HFF-Myc (cell line): ENCODE results near the gene STAT5A.

ENCODE experiments used
- DNase-seq: peaks from one replicate; pipeline ENCODE4 v3.0.0-alpha.2; 2011; ENCODE audit warnings: low read depth; ENCODE audit errors: extremely low read depth
- H3K4me3 ChIP-seq: replicated peaks from 2 replicates; pipeline ENCODE4 v1.5.1; 2011; ENCODE audit warnings: low read depth, mild to moderate bottlenecking, control low read depth, low read length
- CTCF ChIP-seq: IDR thresholded peaks from 2 replicates; pipeline ENCODE4 v1.5.1; 2012; ENCODE audit warnings: mild to moderate bottlenecking, low read depth, low read length, control low read depth; ENCODE audit errors: missing control alignments

STAT5A gene

GRCh38 chr17:42247734-42248133, 40.6 kb upstream of the STAT5A start:
- no peak overlapping the region for H3K4me3 ChIP-seq
- peak; percentile 27 for DNase-seq
- no peak for TF ChIP-seq CTCF

GRCh38 chr17:42248351-42249179, 39.7 kb upstream of the STAT5A start:
- H3K4me3 ChIP-seq: no peak overlapping the region
- no peak for TF ChIP-seq CTCF

GRCh38 chr17:42249681-42250446, 38.4 kb upstream of the STAT5A start:
- H3K4me3 ChIP-seq: no peak overlapping the region
- no peak for DNase-seq
- no peak for TF ChIP-seq CTCF

More at GRCh38 chr17:42248351-42249179, 39.7 kb upstream of the STAT5A start:
- DNase-seq: peak; percentile 38

GRCh38 chr17:42251115-42251514, 37.2 kb upstream of the STAT5A start:
- peak; percentile 30 for TF ChIP-seq CTCF
- no peak overlapping the region for H3K4me3 ChIP-seq
- no peak for DNase-seq

GRCh38 chr17:42252597-42253550, 35.4 kb upstream of the STAT5A start:
- no peak overlapping the region for H3K4me3 ChIP-seq
- no peak for TF ChIP-seq CTCF
- no peak for DNase-seq

GRCh38 chr17:42253578-42253977, 34.7 kb upstream of the STAT5A start:
- TF ChIP-seq CTCF: no peak
- no peak overlapping the region for H3K4me3 ChIP-seq
- no peak for DNase-seq
